ENCODE data around the gene TST. TPM values are rescaled to one million over a fixed set of nuclear protein-coding genes. Genes with fewer than 3 reads are reported as not detected.

Gene TST
- polyA plus RNA-seq, 1 of the 3 experiments (the other 2 are of a cell fraction) = 49.4 TPM

DNA sequence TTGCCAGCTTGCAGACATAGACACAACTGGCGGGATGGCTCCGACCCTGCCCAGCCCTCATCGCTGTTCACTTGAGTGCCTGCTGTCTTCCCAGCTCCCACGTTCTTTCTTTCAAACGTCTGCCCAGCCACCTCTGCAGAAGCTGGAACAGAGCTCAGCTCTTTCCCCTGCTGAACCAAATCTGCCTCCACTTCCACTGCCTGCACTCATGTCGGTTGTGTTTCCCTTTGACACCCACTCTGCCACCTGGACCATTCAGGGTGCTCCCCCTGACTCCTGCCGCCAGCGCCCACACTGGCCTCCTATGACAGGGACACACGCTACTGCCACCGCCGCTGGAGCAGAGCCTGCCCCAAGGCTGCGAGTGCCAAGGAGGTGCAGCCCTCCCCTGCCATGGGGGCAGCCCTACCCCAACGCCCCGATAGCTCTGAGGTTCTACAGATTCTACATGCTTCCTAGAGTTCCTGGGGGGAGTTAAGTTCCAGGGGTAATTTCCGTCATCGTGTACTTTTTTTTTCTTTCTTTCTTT, 37.9 kb downstream of the TST start:
- H3K9ac ChIP-seq = no peak overlapping the region
- H3K79me2 ChIP-seq (ENCODE audit: insufficient read depth) = no peaks in the 10 kb centered on the region
- CTCF ChIA-PET = interaction anchor here (0.8 to 4.4 kb wide), 5 partner anchors 9 to 435 kb away, joined by 3 to 22 read pairs (median 4); no protein-coding TSS in a partner anchor
- no peaks in the 10 kb centered on the region for H3K9me3 ChIP-seq
- H3K27me3 ChIP-seq (ENCODE audit: insufficient read depth) = no peaks in the 10 kb centered on the region; the same call in 1 of the 2 replicates
- WGBS (ENCODE audit: low lambda C conversion rate) = 78% methylated on average over 15 of the region's 16 CpGs
- no peaks in the 10 kb centered on the region; a peak in 1 of 4 replicates for H3K4me1 ChIP-seq (ENCODE audit: control insufficient read depth in 1 of 2, insufficient read depth in 2 of 2, low read depth in 1 of 2, low read length in 1 of 2)
- H3K9me2 ChIP-seq = no peaks in the 10 kb centered on the region
- no peaks in the 10 kb centered on the region for H3K36me3 ChIP-seq (replicated peaks in 1 of 2; ENCODE audit: control insufficient read depth in 1 of 2, insufficient read depth in 2 of 2, low read length in 1 of 2)
- DNase-seq = no peak
- no peak overlapping the region for H2AFZ ChIP-seq (ENCODE audit: low read depth)
- H3K4me2 ChIP-seq = no peak overlapping the region
- no peak for TF ChIP-seq USF1 (IDR thresholded peaks at IDR 0.05; ENCODE audit: borderline replicate concordance, low read depth)
- TF ChIP-seq TEAD4 (IDR thresholded peaks at IDR 0.05; ENCODE audit: borderline replicate concordance, insufficient read depth) = no peak
- no peak for TF ChIP-seq ZBTB33 (IDR thresholded peaks at IDR 0.05; ENCODE audit: borderline replicate concordance, low read depth)
- TF ChIP-seq RXRA (IDR thresholded peaks at IDR 0.05; ENCODE audit: borderline replicate concordance, low read depth) = no peak
- TF ChIP-seq CHD2 (IDR thresholded peaks at IDR 0.05; ENCODE audit: low read length, partially characterized antibody) = no peak
- no peak for TF ChIP-seq TCF12 (IDR thresholded peaks at IDR 0.05)
- TF ChIP-seq PBX3 (IDR thresholded peaks at IDR 0.05) = no peak
- TF ChIP-seq FOXM1 (IDR thresholded peaks at IDR 0.05; ENCODE audit: low read depth) = no peak
- no peak for TF ChIP-seq FOSL2 (IDR thresholded peaks at IDR 0.05; ENCODE audit: borderline replicate concordance, low read depth)
- TF ChIP-seq EP300 (IDR thresholded peaks at IDR 0.05; ENCODE audit: borderline replicate concordance in 1 of 2, low read depth in 1 of 2, low read length in 1 of 2) = no peak
- no peak for TF ChIP-seq RAD21 (IDR thresholded peaks at IDR 0.05; ENCODE audit: low read length)
- POLR2A ChIA-PET = no interaction called here
- H3K4me3 ChIP-seq (ENCODE audit: low read depth in 2 of 2, low read length in 1 of 2) = no peak overlapping the region
- no peak overlapping the region for H3K27ac ChIP-seq (ENCODE audit: low read depth in 2 of 2, low read length in 1 of 2)
- H4K20me1 ChIP-seq (ENCODE audit: insufficient read depth) = no peaks in the 10 kb centered on the region
- H3F3A ChIP-seq (replicated peaks; ENCODE audit: insufficient read depth) = no peaks in the 10 kb centered on the region

- Histone ChIP-seq H3K9me3 (no peaks in the 10 kb centered on the region), H3K9ac (no peak overlapping the region), H4K20me1 (ENCODE audit: insufficient read depth) (no peaks in the 10 kb centered on the region), H3K27me3 (ENCODE audit: insufficient read depth) (no peaks in the 10 kb centered on the region; the same call in 1 of the 2 replicates), H3F3A (replicated peaks; ENCODE audit: insufficient read depth) (no peaks in the 10 kb centered on the region), H3K36me3 (replicated peaks in 1 of 2; ENCODE audit: control insufficient read depth in 1 of 2, insufficient read depth in 2 of 2, low read length in 1 of 2) (no peaks in the 10 kb centered on the region), H2AFZ (ENCODE audit: low read depth) (no peak overlapping the region), H3K4me2 (no peak overlapping the region), H3K4me1 (ENCODE audit: control insufficient read depth in 1 of 2, insufficient read depth in 2 of 2, low read depth in 1 of 2, low read length in 1 of 2) (no peaks in the 10 kb centered on the region; a peak in 1 of 4 replicates), H3K9me2 (no peaks in the 10 kb centered on the region), H3K27ac (ENCODE audit: low read depth in 2 of 2, low read length in 1 of 2) (no peak overlapping the region), H3K4me3 (ENCODE audit: low read depth in 2 of 2, low read length in 1 of 2) (no peak overlapping the region), H3K79me2 (ENCODE audit: insufficient read depth) (no peaks in the 10 kb centered on the region)
- 70% methylated on average over 11 of the region's 13 CpGs for WGBS (ENCODE audit: low lambda C conversion rate)
- no peak for DNase-seq
- ChIA-PET CTCF (interaction anchor here (0.6 to 6.1 kb wide), 13 partner anchors 9 to 309 kb away, joined by 3 to 57 read pairs (median 5); no protein-coding TSS in a partner anchor), POLR2A (no interaction called here)
- no peak for TF ChIP-seq FOXJ3 (CRISPR knock-in tag; IDR thresholded peaks at IDR 0.05)
- TF ChIP-seq, protein P1, sequence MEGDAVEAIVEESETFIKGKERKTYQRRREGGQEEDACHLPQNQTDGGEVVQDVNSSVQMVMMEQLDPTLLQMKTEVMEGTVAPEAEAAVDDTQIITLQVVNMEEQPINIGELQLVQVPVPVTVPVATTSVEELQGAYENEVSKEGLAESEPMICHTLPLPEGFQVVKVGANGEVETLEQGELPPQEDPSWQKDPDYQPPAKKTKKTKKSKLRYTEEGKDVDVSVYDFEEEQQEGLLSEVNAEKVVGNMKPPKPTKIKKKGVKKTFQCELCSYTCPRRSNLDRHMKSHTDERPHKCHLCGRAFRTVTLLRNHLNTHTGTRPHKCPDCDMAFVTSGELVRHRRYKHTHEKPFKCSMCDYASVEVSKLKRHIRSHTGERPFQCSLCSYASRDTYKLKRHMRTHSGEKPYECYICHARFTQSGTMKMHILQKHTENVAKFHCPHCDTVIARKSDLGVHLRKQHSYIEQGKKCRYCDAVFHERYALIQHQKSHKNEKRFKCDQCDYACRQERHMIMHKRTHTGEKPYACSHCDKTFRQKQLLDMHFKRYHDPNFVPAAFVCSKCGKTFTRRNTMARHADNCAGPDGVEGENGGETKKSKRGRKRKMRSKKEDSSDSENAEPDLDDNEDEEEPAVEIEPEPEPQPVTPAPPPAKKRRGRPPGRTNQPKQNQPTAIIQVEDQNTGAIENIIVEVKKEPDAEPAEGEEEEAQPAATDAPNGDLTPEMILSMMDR (IDR thresholded peaks at IDR 0.05) = no peak
- TF ChIP-seq SMC3 (IDR thresholded peaks at IDR 0.05; ENCODE audit: low read depth, low read length) = no peak
- no peak for TF ChIP-seq RFX5 (IDR thresholded peaks at IDR 0.05; ENCODE audit: low read length)
- TF ChIP-seq USF1 (IDR thresholded peaks at IDR 0.05; ENCODE audit: borderline replicate concordance, low read depth) = no peak
- TF ChIP-seq RXRA (IDR thresholded peaks at IDR 0.05; ENCODE audit: borderline replicate concordance, low read depth) = no peak
- TF ChIP-seq GATA2 (CRISPR knock-in tag; IDR thresholded peaks at IDR 0.05) = no peak
- no peak for TF ChIP-seq GABPA (IDR thresholded peaks at IDR 0.05; ENCODE audit: low read depth)
- no peak for TF ChIP-seq EZH2phosphoT487 (IDR thresholded peaks at IDR 0.05; ENCODE audit: borderline replicate concordance, low read depth)
- TF ChIP-seq EP300 (IDR thresholded peaks at IDR 0.05; ENCODE audit: borderline replicate concordance in 1 of 2, low read depth in 1 of 2, low read length in 1 of 2) = no peak
- no peak for TF ChIP-seq RCOR1 (IDR thresholded peaks at IDR 0.05; ENCODE audit: low read length)
Measured at GRCh38 chr22:36979016-36979910, 40.0 kb downstream of the TST start.

Measured in SK-N-SH (cell line).